GM23338 (cell line): ENCODE results near the gene RIC3. TPM values are rescaled to one million over a fixed set of nuclear protein-coding genes. Genes with fewer than 3 reads are reported as not detected.

ENCODE experiments used
- ATAC-seq: fragments of 200-7000 bp; cut with Tn5 transposase; 3 replicates; pipeline ENCODE4 v1.9.1; 2020
- DNase-seq: peaks from one replicate; pipeline ENCODE4 v3.0.0-alpha.2; 2015; ENCODE audit warnings: low spot score
- H2AFZ ChIP-seq: fragments of 200-600 bp; sonication (generic); 2 replicates; pipeline ENCODE4 v1.8.0; 2016; ENCODE audit warnings: antibody characterized with exemption, mild to moderate bottlenecking, moderate library complexity
- H3F3A ChIP-seq: fragments of 200-600 bp; sonication (generic); replicated peaks from 2 replicates; pipeline ENCODE4 v1.8.0; 2017; ENCODE audit warnings: antibody characterized with exemption, mixed run types, low read depth
- H3K27ac ChIP-seq: fragments of 200-600 bp; sonication (generic); 2 replicates; pipeline ENCODE4 v1.6.1; 2016; ENCODE audit warnings: low read depth
- H3K27me3 ChIP-seq: fragments of 200-600 bp; sonication (generic); 2 replicates; pipeline ENCODE4 v1.8.0; 2016; ENCODE audit warnings: mild to moderate bottlenecking, mixed run types, moderate library complexity; ENCODE audit not compliant: insufficient read depth
- H3K36me3 ChIP-seq: fragments of 200-600 bp; sonication (generic); 2 replicates; pipeline ENCODE4 v1.8.0; 2016; ENCODE audit warnings: mild to moderate bottlenecking; ENCODE audit not compliant: insufficient read depth
- H3K4me1 ChIP-seq: fragments of 200-600 bp; sonication (generic); 2 replicates; pipeline ENCODE4 v1.8.0; 2016; ENCODE audit warnings: mild to moderate bottlenecking, moderate library complexity; ENCODE audit not compliant: insufficient read depth
- H3K4me2 ChIP-seq: fragments of 200-600 bp; sonication (generic); 2 replicates; pipeline ENCODE4 v1.7.1; 2017; ENCODE audit warnings: mixed run types
- H3K4me3 ChIP-seq: fragments of 200-600 bp; sonication (generic); 2 replicates; pipeline ENCODE4 v1.6.1; 2016; ENCODE audit warnings: mixed run types
- H3K79me2 ChIP-seq: fragments of 200-600 bp; sonication (generic); replicated peaks from 2 replicates; pipeline ENCODE4 v1.8.0; 2017; ENCODE audit warnings: mild to moderate bottlenecking; ENCODE audit not compliant: insufficient read depth
- H3K9me2 ChIP-seq: fragments of 200-600 bp; sonication (generic); 2 replicates; pipeline ENCODE4 v1.8.0; 2017; ENCODE audit not compliant: insufficient read depth
- H4K20me1 ChIP-seq: fragments of 200-600 bp; sonication (generic); replicated peaks from 2 replicates; pipeline ENCODE4 v1.8.0; 2017; ENCODE audit warnings: mild to moderate bottlenecking; ENCODE audit not compliant: insufficient read depth
- H3K27ac Mint-ChIP-seq: 2 replicates; pipeline ENCODE4 v1.8.0; 2020; ENCODE audit warnings: inconsistent platforms, mild to moderate bottlenecking, moderate library complexity, mixed read lengths
- H3K27me3 Mint-ChIP-seq: 3 replicates; pipeline ENCODE4 v1.8.0; 2022; ENCODE audit warnings: low read depth, mild to moderate bottlenecking, moderate library complexity, mixed read lengths, inconsistent platforms; ENCODE audit not compliant: insufficient read depth, poor library complexity
- H3K36me3 Mint-ChIP-seq: 3 replicates; pipeline ENCODE4 v1.8.0; 2021; ENCODE audit warnings: low read depth, mild to moderate bottlenecking, inconsistent platforms, moderate library complexity, mixed read lengths
- H3K4me1 Mint-ChIP-seq: 3 replicates; pipeline ENCODE4 v1.8.0; 2020; ENCODE audit warnings: mild to moderate bottlenecking, inconsistent platforms, mixed read lengths
- H3K4me3 Mint-ChIP-seq: 3 replicates; pipeline ENCODE4 v1.8.0; 2021; ENCODE audit warnings: moderate library complexity, mild to moderate bottlenecking, inconsistent platforms, mixed read lengths
- H3K9me3 Mint-ChIP-seq: 3 replicates; pipeline ENCODE4 v1.8.0; 2020; ENCODE audit warnings: moderate library complexity, mild to moderate bottlenecking, inconsistent platforms, mixed read lengths
- CREB1 ChIP-seq: fragments of 250-450 bp; sonication (Bioruptor Pico); IDR thresholded peaks from 2 replicates; pipeline ENCODE4 v1.5.0; 2020; ENCODE audit warnings: low read depth, mild to moderate bottlenecking, moderate library complexity
- ETS1 ChIP-seq: IDR thresholded peaks from 2 replicates; pipeline ENCODE4 v1.6.1; 2016; ENCODE audit warnings: antibody characterized with exemption
- EZH2 ChIP-seq: fragments of 200-600 bp; sonication (generic); IDR thresholded peaks from one replicate; pipeline ENCODE4 v1.8.0; 2017; ENCODE audit warnings: antibody characterized with exemption, mild to moderate bottlenecking, low read depth; ENCODE audit not compliant: unreplicated experiment
- EZH2phosphoT487 ChIP-seq: fragments of 200-600 bp; sonication (generic); IDR thresholded peaks from one replicate; pipeline ENCODE4 v1.8.1; 2018; ENCODE audit warnings: antibody characterized with exemption; ENCODE audit not compliant: unreplicated experiment
- JUNB ChIP-seq: IDR thresholded peaks from one replicate; pipeline ENCODE4 v1.6.1; 2016; ENCODE audit warnings: antibody characterized with exemption; ENCODE audit not compliant: unreplicated experiment
- POLR2AphosphoS5 ChIP-seq: IDR thresholded peaks from 2 replicates; pipeline ENCODE4 v1.6.1; 2016; ENCODE audit warnings: antibody characterized with exemption, low read depth
- STAT1 ChIP-seq: IDR thresholded peaks from one replicate; pipeline ENCODE4 v1.6.1; 2016; ENCODE audit warnings: antibody characterized with exemption; ENCODE audit not compliant: unreplicated experiment
- ZNF114 ChIP-seq: fragments of 250-450 bp; sonication (Bioruptor Pico); IDR thresholded peaks from 2 replicates; pipeline ENCODE4 v1.5.0; 2020; ENCODE audit warnings: mild to moderate bottlenecking, moderate library complexity
- ZNF331 ChIP-seq: fragments of 250-450 bp; sonication (Bioruptor Pico); IDR thresholded peaks from 2 replicates; pipeline ENCODE4 v1.5.0; 2020; ENCODE audit warnings: low read depth, mild to moderate bottlenecking, moderate library complexity
- polyA plus RNA-seq: library from polyadenylated mRNA; unstranded; fragments of >200 nt; fragmentation: Nextera tagmentation; extraction: Ambion mirVana; gene quantifications from 2 replicates; pipeline ENCODE4 v1.2.1, GENCODE V29; 2016
- total RNA-seq: library from RNA; depleted of rRNA; stranded (reverse); fragments of >200 nt; shearing (Covaris generic); gene quantifications from 2 replicates; pipeline ENCODE4 v1.2.3, GENCODE V29; 2014
- TF ChIP-seq, protein P1 (sequence below), 2 experiments: fragments of 200-600 bp in 1 of 2; sonication (generic) in 1 of 2; conservative IDR thresholded peaks; 2 replicates each; pipeline versions ENCODE4 v1.5.1 to v1.6.1; 2016 to 2017; ENCODE audit warnings: antibody characterized with exemption in 2 of 2, low read depth in 2 of 2, mild to moderate bottlenecking in 2 of 2, moderate library complexity in 1 of 2
- TF ChIP-seq, protein P2 (sequence below): IDR thresholded peaks from one replicate; pipeline ENCODE4 v1.6.1; 2018; ENCODE audit warnings: antibody characterized with exemption; ENCODE audit not compliant: unreplicated experiment

The RIC3 gene
- total and polyA plus RNA-seq, 2 experiments from 2014 or later = 17.8 to 21.3 TPM

DNA sequence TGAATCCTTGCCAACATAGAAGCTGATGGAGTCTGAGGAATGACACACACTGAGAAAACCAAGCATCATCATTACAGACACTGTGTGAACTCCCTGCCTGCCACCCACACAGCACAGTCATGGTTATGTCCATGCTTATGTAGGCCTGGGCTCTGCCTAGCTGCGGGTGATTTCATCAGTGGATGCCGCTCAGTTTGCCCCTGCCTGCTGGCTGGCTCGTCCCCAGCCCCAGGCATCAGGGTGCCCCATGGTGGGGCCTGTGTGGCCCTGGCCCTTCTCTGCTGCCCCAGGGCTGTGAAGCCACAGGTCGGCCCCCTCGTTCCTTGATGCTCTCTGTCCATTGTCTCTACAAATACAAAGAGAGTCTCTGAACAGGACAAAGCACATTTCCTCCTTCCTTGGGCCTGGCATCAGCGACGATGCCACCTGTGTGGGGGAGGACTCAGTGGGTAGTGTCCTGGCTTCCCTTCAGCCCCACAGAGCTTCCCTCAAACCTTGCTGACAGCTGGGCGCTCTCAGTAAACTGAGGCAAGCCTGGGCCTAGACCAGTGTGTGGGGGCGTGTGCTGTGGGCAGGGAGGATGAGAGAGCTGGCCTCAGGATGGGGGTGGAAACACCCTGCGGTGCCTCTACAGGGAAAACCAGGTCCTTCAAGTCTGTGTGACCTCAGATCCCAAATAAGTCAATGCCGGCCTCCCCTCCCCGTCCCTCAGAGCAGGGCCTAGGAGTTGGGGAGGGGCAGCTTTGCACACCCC is 107.8 kb downstream of the RIC3 start:
- Histone ChIP-seq H4K20me1 (no peaks in the 10 kb centered on the region), H3K27ac (no peak overlapping the region)
- ATAC-seq = no peak

GRCh38 chr11:8060146-8060719 is 108.6 kb downstream of the RIC3 start:
- H3K27me3 Mint-ChIP-seq = peaks cover 5% of the 10 kb centered on the region
- Histone ChIP-seq H3K27ac (no peak overlapping the region), H3K9me2 (no peaks in the 10 kb centered on the region)
- no peak for TF ChIP-seq ZNF331 (CRISPR knock-in tag)
- TF ChIP-seq, protein P1, sequence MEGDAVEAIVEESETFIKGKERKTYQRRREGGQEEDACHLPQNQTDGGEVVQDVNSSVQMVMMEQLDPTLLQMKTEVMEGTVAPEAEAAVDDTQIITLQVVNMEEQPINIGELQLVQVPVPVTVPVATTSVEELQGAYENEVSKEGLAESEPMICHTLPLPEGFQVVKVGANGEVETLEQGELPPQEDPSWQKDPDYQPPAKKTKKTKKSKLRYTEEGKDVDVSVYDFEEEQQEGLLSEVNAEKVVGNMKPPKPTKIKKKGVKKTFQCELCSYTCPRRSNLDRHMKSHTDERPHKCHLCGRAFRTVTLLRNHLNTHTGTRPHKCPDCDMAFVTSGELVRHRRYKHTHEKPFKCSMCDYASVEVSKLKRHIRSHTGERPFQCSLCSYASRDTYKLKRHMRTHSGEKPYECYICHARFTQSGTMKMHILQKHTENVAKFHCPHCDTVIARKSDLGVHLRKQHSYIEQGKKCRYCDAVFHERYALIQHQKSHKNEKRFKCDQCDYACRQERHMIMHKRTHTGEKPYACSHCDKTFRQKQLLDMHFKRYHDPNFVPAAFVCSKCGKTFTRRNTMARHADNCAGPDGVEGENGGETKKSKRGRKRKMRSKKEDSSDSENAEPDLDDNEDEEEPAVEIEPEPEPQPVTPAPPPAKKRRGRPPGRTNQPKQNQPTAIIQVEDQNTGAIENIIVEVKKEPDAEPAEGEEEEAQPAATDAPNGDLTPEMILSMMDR (conservative IDR thresholded peaks at IDR 0.05; ENCODE audit: low read depth in 2 of 2) = no peak
- no peak for TF ChIP-seq JUNB
- TF ChIP-seq, protein P2, sequence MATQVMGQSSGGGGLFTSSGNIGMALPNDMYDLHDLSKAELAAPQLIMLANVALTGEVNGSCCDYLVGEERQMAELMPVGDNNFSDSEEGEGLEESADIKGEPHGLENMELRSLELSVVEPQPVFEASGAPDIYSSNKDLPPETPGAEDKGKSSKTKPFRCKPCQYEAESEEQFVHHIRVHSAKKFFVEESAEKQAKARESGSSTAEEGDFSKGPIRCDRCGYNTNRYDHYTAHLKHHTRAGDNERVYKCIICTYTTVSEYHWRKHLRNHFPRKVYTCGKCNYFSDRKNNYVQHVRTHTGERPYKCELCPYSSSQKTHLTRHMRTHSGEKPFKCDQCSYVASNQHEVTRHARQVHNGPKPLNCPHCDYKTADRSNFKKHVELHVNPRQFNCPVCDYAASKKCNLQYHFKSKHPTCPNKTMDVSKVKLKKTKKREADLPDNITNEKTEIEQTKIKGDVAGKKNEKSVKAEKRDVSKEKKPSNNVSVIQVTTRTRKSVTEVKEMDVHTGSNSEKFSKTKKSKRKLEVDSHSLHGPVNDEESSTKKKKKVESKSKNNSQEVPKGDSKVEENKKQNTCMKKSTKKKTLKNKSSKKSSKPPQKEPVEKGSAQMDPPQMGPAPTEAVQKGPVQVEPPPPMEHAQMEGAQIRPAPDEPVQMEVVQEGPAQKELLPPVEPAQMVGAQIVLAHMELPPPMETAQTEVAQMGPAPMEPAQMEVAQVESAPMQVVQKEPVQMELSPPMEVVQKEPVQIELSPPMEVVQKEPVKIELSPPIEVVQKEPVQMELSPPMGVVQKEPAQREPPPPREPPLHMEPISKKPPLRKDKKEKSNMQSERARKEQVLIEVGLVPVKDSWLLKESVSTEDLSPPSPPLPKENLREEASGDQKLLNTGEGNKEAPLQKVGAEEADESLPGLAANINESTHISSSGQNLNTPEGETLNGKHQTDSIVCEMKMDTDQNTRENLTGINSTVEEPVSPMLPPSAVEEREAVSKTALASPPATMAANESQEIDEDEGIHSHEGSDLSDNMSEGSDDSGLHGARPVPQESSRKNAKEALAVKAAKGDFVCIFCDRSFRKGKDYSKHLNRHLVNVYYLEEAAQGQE = no peak
- no peak for TF ChIP-seq CREB1 (CRISPR knock-in tag)
- TF ChIP-seq STAT1 = no peak
- TF ChIP-seq ZNF114 (CRISPR knock-in tag) = no peak
- no peak for TF ChIP-seq EZH2phosphoT487

More for the DNA sequence above, 107.8 kb downstream of the RIC3 start:
- Histone ChIP-seq H3K4me3 (no peak overlapping the region), H3K4me2 (no peak overlapping the region), H3K9me2 (no peaks in the 10 kb centered on the region), H3K4me1 (no peaks in the 10 kb centered on the region; the same call in 1 of the 2 replicates), H3K27me3 (no peaks in the 10 kb centered on the region), H3K79me2 (no peaks in the 10 kb centered on the region), H3K36me3 (no peaks in the 10 kb centered on the region), H2AFZ (no peak overlapping the region; the same call in 1 of the 2 replicates), H3F3A (no peaks in the 10 kb centered on the region)
- H3K4me1 Mint-ChIP-seq = peaks cover 13% of the 10 kb centered on the region
- TF ChIP-seq, protein P1 (conservative IDR thresholded peaks at IDR 0.05; ENCODE audit: low read depth in 2 of 2) = no peak
- TF ChIP-seq ZNF331 (CRISPR knock-in tag) = no peak
- TF ChIP-seq ETS1 = no peak
- no peak for TF ChIP-seq POLR2AphosphoS5
- no peak for TF ChIP-seq STAT1
- TF ChIP-seq EZH2 = no peak
- no peak overlapping the region for H3K27ac Mint-ChIP-seq
- no peak overlapping the region for H3K4me3 Mint-ChIP-seq
- no peaks in the 10 kb centered on the region for H3K9me3 Mint-ChIP-seq
- H3K36me3 Mint-ChIP-seq = no peaks in the 10 kb centered on the region
- no peak for DNase-seq
- H3K27me3 Mint-ChIP-seq = peaks cover 5% of the 10 kb centered on the region

More at GRCh38 chr11:8060146-8060719, 108.6 kb downstream of the RIC3 start:
- Histone ChIP-seq H3F3A (no peaks in the 10 kb centered on the region), H3K27me3 (no peaks in the 10 kb centered on the region), H4K20me1 (no peaks in the 10 kb centered on the region), H3K36me3 (no peaks in the 10 kb centered on the region), H3K4me2 (no peak overlapping the region), H2AFZ (peak overlapping the region; percentile 81; the same call in 1 of the 2 replicates), H3K4me3 (no peak overlapping the region), H3K79me2 (no peaks in the 10 kb centered on the region), H3K4me1 (no peaks in the 10 kb centered on the region; the same call in 1 of the 2 replicates)
- no peak for ATAC-seq
- no peak overlapping the region for H3K27ac Mint-ChIP-seq
- H3K4me1 Mint-ChIP-seq = peaks cover 15% of the 10 kb centered on the region
- no peak overlapping the region for H3K4me3 Mint-ChIP-seq
- no peak for DNase-seq
- H3K36me3 Mint-ChIP-seq = no peaks in the 10 kb centered on the region
- H3K9me3 Mint-ChIP-seq = no peaks in the 10 kb centered on the region
